ENCODE data around the gene CD274.
"Not testable (repeated sequence)": the region's sequence is repeated elsewhere in the genome, so short reads cannot be mapped to it uniquely, and the experiment has no call there.

CD274 gene

DNA sequence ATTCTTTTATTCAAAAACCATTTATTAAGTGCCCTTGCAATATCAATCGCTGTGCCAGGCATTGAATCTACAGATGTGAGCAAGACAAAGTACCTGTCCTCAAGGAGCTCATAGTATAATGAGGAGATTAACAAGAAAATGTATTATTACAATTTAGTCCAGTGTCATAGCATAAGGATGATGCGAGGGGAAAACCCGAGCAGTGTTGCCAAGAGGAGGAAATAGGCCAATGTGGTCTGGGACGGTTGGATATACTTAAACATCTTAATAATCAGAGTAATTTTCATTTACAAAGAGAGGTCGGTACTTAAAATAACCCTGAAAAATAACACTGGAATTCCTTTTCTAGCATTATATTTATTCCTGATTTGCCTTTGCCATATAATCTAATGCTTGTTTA lies 18.5 kb downstream of the CD274 start:
- DNase-seq: no peak

DNA sequence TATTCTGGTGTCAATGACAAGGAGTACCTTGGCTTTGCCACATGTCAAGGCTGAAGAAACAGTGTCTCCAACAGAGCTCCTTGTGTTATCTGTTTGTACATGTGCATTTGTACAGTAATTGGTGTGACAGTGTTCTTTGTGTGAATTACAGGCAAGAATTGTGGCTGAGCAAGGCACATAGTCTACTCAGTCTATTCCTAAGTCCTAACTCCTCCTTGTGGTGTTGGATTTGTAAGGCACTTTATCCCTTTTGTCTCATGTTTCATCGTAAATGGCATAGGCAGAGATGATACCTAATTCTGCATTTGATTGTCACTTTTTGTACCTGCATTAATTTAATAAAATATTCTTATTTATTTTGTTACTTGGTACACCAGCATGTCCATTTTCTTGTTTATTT lies 19.8 kb downstream of the CD274 start:
- DNase-seq: no peak

GRCh38 chr9:5470816-5471215 lies 20.5 kb downstream of the CD274 start:
- DNase-seq: no peak

GRCh38 chr9:5475611-5476010 lies 25.3 kb downstream of the CD274 start:
- DNase-seq: not testable (repeated sequence)

DNA sequence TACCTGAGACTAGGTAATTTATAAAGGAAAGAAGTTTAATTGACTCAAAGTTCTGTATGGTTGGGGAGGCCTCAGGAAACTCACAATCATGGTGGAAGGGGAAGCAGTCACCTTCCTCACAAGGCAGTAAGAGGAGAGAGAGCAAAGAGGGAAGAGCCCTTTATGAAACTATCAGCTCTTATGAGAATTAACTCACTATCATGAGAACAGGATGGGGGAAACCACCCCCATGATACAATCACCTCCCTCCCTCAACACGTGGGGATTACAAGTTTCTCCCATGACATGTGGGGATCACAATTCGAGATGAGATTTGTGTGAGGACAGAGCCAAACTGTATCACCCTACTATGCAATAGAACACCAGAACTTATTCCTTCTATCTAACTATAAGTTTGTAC lies 27.9 kb downstream of the CD274 start:
- no peak for DNase-seq

DNA sequence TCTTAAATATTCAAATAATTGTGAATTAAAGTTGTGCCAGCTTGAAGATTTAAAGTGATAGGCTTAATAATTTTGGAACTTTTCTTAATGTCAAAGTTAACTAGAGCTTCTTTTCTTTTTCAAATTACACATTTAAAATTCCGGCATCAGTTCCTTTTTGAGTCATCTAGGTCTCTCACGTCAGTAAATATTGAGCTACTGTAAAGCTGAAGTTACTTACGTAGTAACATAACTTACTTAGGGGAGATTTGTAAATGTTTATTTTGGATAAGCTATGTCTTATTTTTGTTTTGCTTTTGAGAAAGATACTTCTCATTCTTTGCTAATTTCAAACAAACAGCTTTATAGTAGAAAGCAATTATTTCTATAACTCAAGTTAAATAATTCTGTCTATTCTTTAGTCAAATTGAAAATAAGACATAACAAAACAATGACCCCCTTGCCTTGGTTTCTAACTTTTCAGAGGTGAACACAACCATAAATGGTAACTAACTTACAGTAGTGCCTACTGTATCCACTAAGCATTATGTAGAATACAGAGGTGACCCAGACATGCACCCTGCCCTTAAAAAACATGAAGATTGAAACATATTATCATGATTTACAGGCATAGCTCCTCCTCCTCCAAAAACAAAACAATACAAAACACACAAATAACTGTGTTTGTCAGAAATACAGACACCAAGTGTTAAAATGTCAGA lies 29.8 kb downstream of the CD274 start:
- no peak for DNase-seq

DNA sequence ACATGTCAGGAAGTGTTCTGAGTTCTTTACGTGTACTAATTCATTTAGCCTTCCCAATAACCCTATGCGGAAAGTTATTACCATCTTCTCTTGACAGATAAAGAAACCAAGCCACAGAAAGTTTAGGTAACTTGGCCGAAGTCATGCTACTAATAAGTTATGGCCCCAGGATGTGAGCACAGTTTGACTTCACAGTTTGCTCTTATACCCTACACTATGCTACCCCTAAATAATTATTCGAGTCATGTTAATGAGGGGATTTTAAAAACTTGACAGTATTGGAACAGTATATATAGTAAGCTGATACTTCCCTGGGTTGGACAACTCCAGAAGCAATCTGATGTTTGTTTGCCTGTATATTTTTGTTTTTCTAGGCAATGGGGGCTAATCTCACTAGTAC lies 30.6 kb downstream of the CD274 start:
- DNase-seq: no peak

DNA sequence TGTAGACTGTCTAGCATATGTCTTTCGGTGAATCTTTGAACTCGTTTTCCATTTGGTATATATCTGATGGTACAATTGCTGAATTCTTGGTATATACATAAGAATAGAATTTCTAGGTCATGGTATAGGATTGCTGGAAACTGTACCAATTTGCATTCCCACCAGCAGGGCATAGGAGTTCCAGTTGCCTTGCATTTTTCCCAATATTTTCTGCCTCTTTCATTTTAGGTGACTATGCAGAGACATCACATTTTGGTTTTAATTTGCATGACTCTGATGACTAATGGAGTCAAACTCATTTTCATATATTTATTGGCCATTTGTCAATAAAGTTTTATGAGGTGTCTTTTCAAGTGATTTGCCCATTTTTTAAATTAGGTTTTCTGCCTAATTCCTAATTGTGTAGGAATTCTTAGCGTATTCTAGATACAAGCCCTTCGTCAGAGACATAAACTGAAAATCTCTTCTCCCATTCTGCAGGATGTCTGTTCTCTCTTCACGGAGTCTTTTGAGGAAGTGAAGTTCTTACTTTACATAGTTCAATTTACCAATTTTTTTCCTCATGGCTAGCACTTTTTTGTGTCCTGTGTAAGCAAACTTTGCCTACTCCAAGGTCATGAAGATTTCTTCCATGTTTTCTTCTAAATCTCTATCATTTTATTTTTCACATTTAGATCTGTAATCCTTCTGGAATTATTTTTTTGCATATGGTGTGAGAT lies 31.1 kb downstream of the CD274 start:
- no peak for DNase-seq

- no peak for DNase-seq
These were observed 31.9 kb downstream of the CD274 start for GRCh38 chr9:5482194-5482593.

DNA sequence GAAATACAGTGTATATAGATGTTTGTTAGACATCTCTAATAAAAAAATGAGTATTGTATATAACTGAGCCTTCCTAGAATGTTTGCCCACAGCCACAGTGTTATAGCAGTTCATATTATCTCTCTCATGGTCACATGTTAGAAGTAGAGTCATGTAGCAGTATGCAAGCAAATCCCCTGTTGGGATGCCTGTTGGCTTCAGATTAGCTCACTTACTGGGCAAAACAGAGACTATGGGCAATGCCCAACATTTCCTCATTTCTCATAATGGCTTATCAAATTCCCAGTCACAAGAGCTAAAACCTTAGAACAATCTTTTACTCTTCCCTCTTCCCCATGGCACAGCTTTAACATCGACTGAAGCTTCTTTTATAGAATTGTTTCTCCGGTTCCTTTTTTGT lies 33.0 kb downstream of the CD274 start:
- DNase-seq: no peak

DNA sequence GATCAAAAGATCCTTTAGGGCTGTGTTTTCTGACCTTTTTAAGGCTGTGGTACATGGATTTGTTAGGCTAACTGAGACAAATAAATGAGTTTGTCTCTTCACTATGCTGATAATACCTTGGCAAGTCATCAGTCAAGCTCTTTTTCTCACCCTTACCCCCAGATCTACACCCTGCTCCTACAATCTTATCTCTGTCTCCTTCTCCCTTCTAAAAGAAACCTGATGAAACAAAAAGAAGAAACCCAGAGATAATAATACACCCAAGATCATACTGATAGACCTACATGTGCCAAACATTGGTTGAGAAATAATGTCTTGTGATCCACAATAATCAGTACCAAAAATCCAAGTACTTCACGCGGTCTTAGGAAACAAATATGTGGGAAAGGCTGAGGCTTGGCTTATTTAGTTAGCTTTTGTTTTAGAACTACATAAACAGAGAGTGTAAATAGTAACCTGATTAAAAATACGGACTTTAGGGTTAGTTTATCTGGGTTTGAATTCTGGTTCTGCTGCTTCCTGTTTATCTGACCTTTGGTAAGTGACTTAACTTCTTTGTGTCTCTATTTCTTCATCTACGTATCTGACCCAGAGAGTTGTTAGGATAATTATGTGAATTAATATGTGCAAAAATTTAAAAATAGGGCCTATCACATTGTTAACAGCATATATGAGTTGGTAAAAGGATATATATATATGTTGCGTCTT lies 35.2 kb downstream of the CD274 start:
- DNase-seq: no peak

DNA sequence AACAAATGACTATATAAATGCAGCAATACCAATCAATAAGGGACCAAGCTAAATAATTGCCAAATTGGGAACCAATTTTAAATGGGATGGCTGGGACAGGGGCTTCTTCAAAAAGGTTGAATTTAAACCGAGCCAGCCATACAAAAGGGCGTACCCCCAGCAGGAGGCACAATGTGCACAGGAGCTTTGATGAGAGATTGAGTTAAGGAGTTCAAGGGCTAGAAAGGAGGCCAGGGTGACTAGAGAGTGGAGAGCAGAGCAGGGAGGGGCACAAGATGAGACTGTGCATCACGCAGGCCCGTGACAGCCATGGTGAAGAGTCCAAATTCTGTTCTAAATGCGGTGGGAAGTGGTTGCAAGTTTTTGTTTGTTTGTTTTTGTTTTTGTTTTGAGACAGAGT lies 36.6 kb downstream of the CD274 start:
- no peak for DNase-seq

- DNase-seq: no peak
These were observed 38.1 kb downstream of the CD274 start for GRCh38 chr9:5488221-5489008.

- DNase-seq: no peak
These were observed 39.5 kb downstream of the CD274 start for GRCh38 chr9:5489630-5490490.

DNA sequence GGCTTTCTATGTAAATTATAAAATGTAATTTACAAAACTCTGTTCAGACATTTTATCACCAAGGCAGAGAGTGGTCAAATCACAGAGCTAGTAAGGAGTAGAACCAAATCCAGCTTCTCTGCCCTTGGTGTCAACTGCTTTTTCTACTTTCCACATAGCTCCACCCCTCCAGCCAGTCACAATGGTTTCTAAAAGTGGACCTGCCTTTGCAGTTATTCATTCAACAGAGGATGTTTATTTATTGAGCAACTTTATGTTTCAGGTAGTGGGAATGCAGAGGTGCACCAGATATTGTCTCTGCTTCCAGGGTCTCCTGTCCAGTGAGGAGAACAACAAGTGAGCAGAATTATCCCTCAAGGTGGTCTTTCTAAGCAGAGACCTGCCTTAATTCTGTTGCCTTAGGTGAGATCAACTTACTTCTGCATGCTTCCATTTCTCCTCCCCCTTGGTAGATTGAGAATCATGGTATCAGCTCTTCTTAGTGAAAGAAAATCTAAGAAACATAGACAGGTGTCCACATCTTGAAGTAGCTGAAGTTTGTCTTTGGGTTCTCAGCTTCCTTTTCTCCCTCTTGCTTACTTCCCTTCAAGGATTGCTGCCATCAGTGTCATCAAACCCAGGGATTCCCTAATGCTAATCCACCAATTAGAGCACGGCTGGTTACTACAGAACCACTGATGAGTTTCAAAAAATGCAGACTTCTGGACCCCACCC lies 42.8 kb downstream of the CD274 start:
- no peak for DNase-seq

DNA sequence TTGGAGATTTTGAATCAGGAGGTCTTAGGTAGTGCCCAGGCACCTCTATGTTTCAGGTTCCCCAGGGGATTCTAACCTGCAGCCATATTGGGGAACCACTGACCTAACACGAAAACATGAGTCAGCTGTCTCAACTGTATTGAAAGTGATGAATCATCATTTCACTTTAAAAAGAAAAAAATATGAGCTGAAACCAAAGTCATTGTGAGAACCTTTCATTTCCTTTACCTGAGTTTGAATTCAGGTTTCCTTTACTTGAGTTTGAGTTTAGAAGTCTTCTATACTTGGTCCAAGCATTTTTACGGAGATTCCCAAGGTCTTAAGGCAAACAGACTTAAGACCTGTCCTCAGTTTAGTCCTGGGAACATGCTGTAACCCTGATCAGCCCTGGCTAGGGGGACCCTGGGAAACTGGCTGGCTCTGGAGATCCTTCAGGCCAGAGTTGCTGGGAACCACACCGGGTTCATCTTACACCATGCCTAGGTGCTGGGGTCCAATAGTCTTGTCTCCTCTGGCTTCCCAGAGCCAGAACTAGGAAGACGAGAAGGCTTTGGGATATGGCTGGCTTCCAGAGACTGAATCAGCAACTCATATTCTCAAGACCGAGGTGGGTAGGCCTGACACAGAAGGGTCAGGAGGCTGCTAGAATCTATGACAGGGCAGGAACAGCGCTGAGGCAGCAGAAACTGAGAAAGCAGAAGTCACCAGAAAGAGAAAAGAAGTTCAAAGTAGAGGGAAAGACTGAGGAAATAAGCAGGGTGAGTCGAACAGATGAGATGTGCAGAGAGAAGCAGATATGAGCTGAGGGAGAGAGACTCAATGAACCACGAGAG lies 43.6 kb downstream of the CD274 start:
- DNase-seq: no peak

- DNase-seq: not testable (repeated sequence)
These were observed 44.4 kb downstream of the CD274 start for GRCh38 chr9:5494765-5495164.

DNA sequence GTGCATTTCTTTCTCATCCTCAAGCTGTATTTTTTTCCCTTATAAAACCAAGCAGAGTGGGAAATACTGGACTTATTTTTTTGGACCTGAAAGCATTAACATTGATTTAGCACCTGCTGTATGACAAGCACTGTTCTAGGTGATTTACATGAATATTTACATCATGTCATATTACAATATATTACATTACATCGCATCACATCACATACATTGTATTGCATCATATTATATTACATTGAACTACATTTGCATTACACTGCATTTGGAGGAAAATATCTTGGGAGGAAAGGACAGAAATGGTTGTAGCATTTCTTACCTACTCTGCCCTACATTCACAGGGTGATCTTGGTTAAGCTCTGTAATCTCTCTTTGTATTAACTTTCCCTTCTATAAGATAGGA lies 48.8 kb downstream of the CD274 start:
- DNase-seq: no peak

GRCh38 chr9:5499889-5500398 lies 49.6 kb downstream of the CD274 start:
- DNase-seq: no peak

DNA sequence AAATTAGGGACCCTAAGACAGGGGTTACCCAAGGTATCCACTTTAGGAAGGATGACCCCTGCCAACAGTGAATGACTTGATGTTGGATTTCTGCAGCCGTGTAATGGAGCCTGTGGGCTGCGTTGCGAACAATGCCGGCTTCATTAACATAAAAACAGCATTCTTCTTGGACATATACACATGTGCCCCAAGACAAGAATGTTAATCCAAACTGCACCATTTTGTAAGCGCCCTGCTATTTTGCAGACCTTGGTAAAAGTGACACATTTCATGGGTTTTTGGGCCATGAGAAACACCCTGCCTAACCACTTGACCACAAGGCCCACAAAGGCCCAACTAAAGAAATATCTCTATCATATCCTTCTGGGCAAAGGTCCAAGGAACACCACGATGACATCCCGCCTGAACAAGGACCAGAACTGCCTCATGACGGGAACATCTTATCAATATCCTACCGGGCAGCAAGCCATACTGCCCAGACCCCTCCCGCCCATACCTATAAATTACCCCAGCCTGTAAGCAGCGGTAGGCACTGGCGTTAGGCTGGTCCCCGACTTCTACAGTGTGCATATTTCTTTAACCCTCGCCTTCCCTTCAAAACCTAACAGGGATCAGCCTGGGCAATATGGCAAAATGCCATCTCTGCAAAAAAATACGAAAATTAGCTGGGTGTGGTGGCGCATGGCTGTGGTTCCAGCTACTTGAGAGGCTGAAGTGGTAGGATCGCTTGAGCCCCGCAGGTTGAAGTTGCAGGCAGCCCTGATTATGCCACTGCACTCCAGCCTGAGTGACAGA lies 50.3 kb downstream of the CD274 start:
- DNase-seq: no peak

Data from CD4-positive, alpha-beta T cell treated with Interleukin-10 for 1 hour (primary cell).